HL-60 (cell line): ENCODE data around the gene IMPDH1.

Source experiments
- POLR2AphosphoS5 ChIP-seq: IDR thresholded peaks from 2 replicates; pipeline ENCODE4 v1.6.1; 2012; ENCODE audit warnings: low read depth
- SPI1 ChIP-seq: IDR thresholded peaks from 2 replicates; pipeline ENCODE4 v1.6.1; 2012; ENCODE audit warnings: low read depth, mild to moderate bottlenecking, borderline replicate concordance
- TF ChIP-seq, protein P1 (sequence below): IDR thresholded peaks from one replicate; pipeline ENCODE4 v1.5.1; 2011; ENCODE audit warnings: low read length, control low read depth, inconsistent platforms; ENCODE audit not compliant: insufficient read depth
- TF ChIP-seq, protein P2 (sequence below): IDR thresholded peaks from 2 replicates; pipeline ENCODE4 v1.6.1; 2012; ENCODE audit warnings: low read depth; ENCODE audit not compliant: insufficient replicate concordance

- TF ChIP-seq, protein P1, sequence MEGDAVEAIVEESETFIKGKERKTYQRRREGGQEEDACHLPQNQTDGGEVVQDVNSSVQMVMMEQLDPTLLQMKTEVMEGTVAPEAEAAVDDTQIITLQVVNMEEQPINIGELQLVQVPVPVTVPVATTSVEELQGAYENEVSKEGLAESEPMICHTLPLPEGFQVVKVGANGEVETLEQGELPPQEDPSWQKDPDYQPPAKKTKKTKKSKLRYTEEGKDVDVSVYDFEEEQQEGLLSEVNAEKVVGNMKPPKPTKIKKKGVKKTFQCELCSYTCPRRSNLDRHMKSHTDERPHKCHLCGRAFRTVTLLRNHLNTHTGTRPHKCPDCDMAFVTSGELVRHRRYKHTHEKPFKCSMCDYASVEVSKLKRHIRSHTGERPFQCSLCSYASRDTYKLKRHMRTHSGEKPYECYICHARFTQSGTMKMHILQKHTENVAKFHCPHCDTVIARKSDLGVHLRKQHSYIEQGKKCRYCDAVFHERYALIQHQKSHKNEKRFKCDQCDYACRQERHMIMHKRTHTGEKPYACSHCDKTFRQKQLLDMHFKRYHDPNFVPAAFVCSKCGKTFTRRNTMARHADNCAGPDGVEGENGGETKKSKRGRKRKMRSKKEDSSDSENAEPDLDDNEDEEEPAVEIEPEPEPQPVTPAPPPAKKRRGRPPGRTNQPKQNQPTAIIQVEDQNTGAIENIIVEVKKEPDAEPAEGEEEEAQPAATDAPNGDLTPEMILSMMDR: no peak
- TF ChIP-seq, protein P2, sequence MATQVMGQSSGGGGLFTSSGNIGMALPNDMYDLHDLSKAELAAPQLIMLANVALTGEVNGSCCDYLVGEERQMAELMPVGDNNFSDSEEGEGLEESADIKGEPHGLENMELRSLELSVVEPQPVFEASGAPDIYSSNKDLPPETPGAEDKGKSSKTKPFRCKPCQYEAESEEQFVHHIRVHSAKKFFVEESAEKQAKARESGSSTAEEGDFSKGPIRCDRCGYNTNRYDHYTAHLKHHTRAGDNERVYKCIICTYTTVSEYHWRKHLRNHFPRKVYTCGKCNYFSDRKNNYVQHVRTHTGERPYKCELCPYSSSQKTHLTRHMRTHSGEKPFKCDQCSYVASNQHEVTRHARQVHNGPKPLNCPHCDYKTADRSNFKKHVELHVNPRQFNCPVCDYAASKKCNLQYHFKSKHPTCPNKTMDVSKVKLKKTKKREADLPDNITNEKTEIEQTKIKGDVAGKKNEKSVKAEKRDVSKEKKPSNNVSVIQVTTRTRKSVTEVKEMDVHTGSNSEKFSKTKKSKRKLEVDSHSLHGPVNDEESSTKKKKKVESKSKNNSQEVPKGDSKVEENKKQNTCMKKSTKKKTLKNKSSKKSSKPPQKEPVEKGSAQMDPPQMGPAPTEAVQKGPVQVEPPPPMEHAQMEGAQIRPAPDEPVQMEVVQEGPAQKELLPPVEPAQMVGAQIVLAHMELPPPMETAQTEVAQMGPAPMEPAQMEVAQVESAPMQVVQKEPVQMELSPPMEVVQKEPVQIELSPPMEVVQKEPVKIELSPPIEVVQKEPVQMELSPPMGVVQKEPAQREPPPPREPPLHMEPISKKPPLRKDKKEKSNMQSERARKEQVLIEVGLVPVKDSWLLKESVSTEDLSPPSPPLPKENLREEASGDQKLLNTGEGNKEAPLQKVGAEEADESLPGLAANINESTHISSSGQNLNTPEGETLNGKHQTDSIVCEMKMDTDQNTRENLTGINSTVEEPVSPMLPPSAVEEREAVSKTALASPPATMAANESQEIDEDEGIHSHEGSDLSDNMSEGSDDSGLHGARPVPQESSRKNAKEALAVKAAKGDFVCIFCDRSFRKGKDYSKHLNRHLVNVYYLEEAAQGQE: no peak
- TF ChIP-seq POLR2AphosphoS5: no peak
- TF ChIP-seq SPI1: no peak
These were observed 12.3 kb upstream of the IMPDH1 start for GRCh38 chr7:128422037-128422436.
